CD14-positive monocyte (primary cell): ENCODE results near the gene DYSF. TPM values are rescaled to one million over a fixed set of nuclear protein-coding genes. Genes with fewer than 3 reads are reported as not detected.
A peak's percentile ranks its signal among the peaks of the same experiment; 100 is the strongest.

Source experiments
- DNase-seq, 3 donors: peaks; one replicate each; pipeline ENCODE4 v3.0.0-alpha.2; 2011 to 2022
- H2AFZ ChIP-seq: 2 replicates; pipeline ENCODE4 v1.6.0; 2012; ENCODE audit warnings: mild to moderate bottlenecking, low read depth, low read length, inconsistent platforms; ENCODE audit not compliant: insufficient read depth, poor library complexity, severe bottlenecking
- H3K27ac ChIP-seq, 2 donors: 1 replicate in 1 of 2; 2 replicates in 1 of 2; pipeline ENCODE4 v1.5.1; 2012 to 2013; ENCODE audit warnings: low read length in 2 of 2, control low read depth in 1 of 2, inconsistent platforms in 1 of 2, low read depth in 1 of 2, mild to moderate bottlenecking in 1 of 2
- H3K27me3 ChIP-seq, 2 donors: one replicate each; pipeline versions ENCODE4 v1.6.0 to v1.6.1; 2011 to 2013; ENCODE audit warnings: low read length in 2 of 2; ENCODE audit not compliant: control insufficient read depth in 2 of 2, insufficient read depth in 2 of 2
- H3K36me3 ChIP-seq, 2 donors: replicated peaks in 1 of 2; 1 replicate in 1 of 2; 2 replicates in 1 of 2; pipeline versions ENCODE4 v1.5.1 to v1.6.1; 2012 to 2013; ENCODE audit warnings: low read length in 2 of 2, control low read depth in 1 of 2, inconsistent platforms in 1 of 2, mild to moderate bottlenecking in 1 of 2; ENCODE audit not compliant: insufficient read depth in 2 of 2, control insufficient read depth in 1 of 2
- H3K4me1 ChIP-seq, 2 donors: 1 replicate in 1 of 2; 2 replicates in 1 of 2; pipeline versions ENCODE4 v1.5.1 to v1.6.1; 2012 to 2013; ENCODE audit warnings: low read length in 2 of 2, control low read depth in 1 of 2, inconsistent platforms in 1 of 2, mild to moderate bottlenecking in 1 of 2, moderate library complexity in 1 of 2; ENCODE audit not compliant: insufficient read depth in 2 of 2, control insufficient read depth in 1 of 2
- H3K4me2 ChIP-seq: replicated peaks from 2 replicates; pipeline ENCODE3; 2012; ENCODE audit warnings: low read length, moderate library complexity, mild to moderate bottlenecking; ENCODE audit not compliant: poor library complexity, severe bottlenecking; ENCODE audit errors: extremely low read depth
- H3K4me3 ChIP-seq, 3 experiments: fragments of 200-600 bp in 1 of 3; sonication (generic) in 1 of 3; replicated peaks in 1 of 3; 1 replicate in 2 of 3; 2 replicates in 1 of 3; pipeline ENCODE4 v1.5.1; 2011 to 2013; ENCODE audit warnings: low read length in 3 of 3, mild to moderate bottlenecking in 3 of 3, control low read depth in 2 of 3, low read depth in 2 of 3, inconsistent platforms in 1 of 3, moderate library complexity in 1 of 3
- H3K79me2 ChIP-seq: 2 replicates; pipeline ENCODE4 v1.6.0; 2012; ENCODE audit warnings: mild to moderate bottlenecking, control low read depth, inconsistent platforms, low read length, moderate library complexity; ENCODE audit not compliant: insufficient read depth
- H3K9ac ChIP-seq: 2 replicates; pipeline ENCODE4 v1.6.0; 2017; ENCODE audit warnings: low read length, mild to moderate bottlenecking; ENCODE audit not compliant: insufficient read depth, poor library complexity, severe bottlenecking
- H3K9me3 ChIP-seq, 2 donors: replicated peaks in 1 of 2; 1 replicate in 1 of 2; 2 replicates in 1 of 2; pipeline versions ENCODE4 v1.5.1 to v1.6.1; 2012 to 2013; ENCODE audit warnings: low read length in 2 of 2, control low read depth in 1 of 2; ENCODE audit not compliant: control insufficient read depth in 1 of 2, insufficient read depth in 1 of 2
- H4K20me1 ChIP-seq: 2 replicates; pipeline ENCODE4 v1.6.0; 2012; ENCODE audit warnings: mild to moderate bottlenecking, low read length, control low read depth, moderate library complexity; ENCODE audit not compliant: insufficient read depth
- H3K27ac Mint-ChIP-seq, 7 donors: one replicate each; pipeline ENCODE4 v1.8.0; 2020; ENCODE audit warnings: mild to moderate bottlenecking in 7 of 7, mixed read lengths in 7 of 7, moderate library complexity in 6 of 7, inconsistent platforms in 2 of 7
- H3K27me3 Mint-ChIP-seq, 3 donors: one replicate each; pipeline ENCODE4 v1.8.0; 2021 to 2022; ENCODE audit warnings: low read depth in 3 of 3, mild to moderate bottlenecking in 3 of 3, mixed read lengths in 3 of 3, moderate library complexity in 3 of 3, inconsistent platforms in 1 of 3
- H3K36me3 Mint-ChIP-seq, 2 donors: one replicate each; pipeline ENCODE4 v1.8.0; 2020; ENCODE audit warnings: mixed read lengths in 2 of 2, inconsistent platforms in 1 of 2, mild to moderate bottlenecking in 1 of 2
- H3K4me1 Mint-ChIP-seq: one replicate; pipeline ENCODE4 v1.8.0; 2020; ENCODE audit warnings: mild to moderate bottlenecking, mixed read lengths
- H3K4me3 Mint-ChIP-seq, 2 donors: one replicate each; pipeline ENCODE4 v1.8.0; 2020; ENCODE audit warnings: mild to moderate bottlenecking in 2 of 2, mixed read lengths in 2 of 2, moderate library complexity in 1 of 2
- H3K9me3 Mint-ChIP-seq, 7 donors: one replicate each; pipeline ENCODE4 v1.8.0; 2020 to 2022; ENCODE audit warnings: mixed read lengths in 7 of 7, mild to moderate bottlenecking in 6 of 7, moderate library complexity in 6 of 7, inconsistent platforms in 2 of 7
- CTCF ChIP-seq: fragments of 200-600 bp; IDR thresholded peaks from one replicate; pipeline ENCODE4 v1.8.0; 2022; ENCODE audit warnings: antibody characterized with exemption, mild to moderate bottlenecking
- WGBS: methylation state at CpG from one replicate; pipeline ENCODE4 v1.1.5; 2013; ENCODE audit warnings: missing lambda C conversion rate; ENCODE audit not compliant: insufficient coverage; 5-methylcytosine and 5-hydroxymethylcytosine counted together
- intact Hi-C, 2 donors: fragments of 100-400 bp; cut with micrococcal nuclease; formaldehyde crosslinking; loops; one replicate each; pipeline versions ENCODE4 v1.15.0 to v1.15.1; 2023
- polyA plus RNA-seq, 3 donors: library from polyadenylated mRNA; depleted of rRNA in 1 of 3; unstranded in 2 of 3; stranded (reverse) in 1 of 3; fragments of 300-500 nt in 2 of 3; fragments of >200 nt in 1 of 3; fragmentation: Illumina TruSeq in 2 of 3; gene quantifications; 1 replicate in 2 of 3; 2 replicates in 1 of 3; pipeline ENCODE4 v1.2.3, GENCODE V29; 2012 to 2021

DYSF gene
- polyA plus RNA-seq, 3 donors: 16.1 to 72.5 (median 31.2) TPM

- H4K20me1 ChIP-seq: peaks cover 59% of the 10 kb centered on the region
- Mint-ChIP-seq H3K4me1 (peaks cover 56% of the 10 kb centered on the region), H3K27ac (peak overlapping the region in 4 of 7 donors; percentile 19 to 89 (median 62)), H3K36me3 (peaks cover 38 to 67% of the 10 kb centered on the region in 2 donors), H3K27me3 (peaks cover 0 to 6% (median 3%) of the 10 kb centered on the region in 3 donors), H3K9me3 (peaks cover 0 to 5% (median 0%) of the 10 kb centered on the region in 7 donors), H3K4me3 (no peak overlapping the region)
- H3K4me2 ChIP-seq: no peak overlapping the region
- no peaks in the 10 kb centered on the region for H3K9me3 ChIP-seq
- no peak overlapping the region for H3K9ac ChIP-seq
- no peak for TF ChIP-seq CTCF
- peaks cover 35 to 52% of the 10 kb centered on the region in 2 donors for H3K4me1 ChIP-seq
- no peak overlapping the region for H3K4me3 ChIP-seq
- no CpG with 5 or more reads among the region's 1 CpG for WGBS
- H3K27me3 ChIP-seq: no peaks in the 10 kb centered on the region
- peaks cover 91% of the 10 kb centered on the region for H3K79me2 ChIP-seq
- peak in 1 of 3 donors; percentile 38 for DNase-seq
- H3K36me3 ChIP-seq: peaks cover 8 to 43% of the 10 kb centered on the region in 2 donors
- peak overlapping the region in 1 of 2 donors; percentile 75 for H3K27ac ChIP-seq
- intact Hi-C loops: no loop called here
- H2AFZ ChIP-seq: no peak overlapping the region
Observed at GRCh38 chr2:71476495-71476894, 23.1 kb downstream of the DYSF start.

GRCh38 chr2:71477231-71477691 is 23.9 kb downstream of the DYSF start:
- Histone ChIP-seq H2AFZ (no peak overlapping the region), H3K4me2 (no peak overlapping the region), H3K9ac (no peak overlapping the region), H3K27ac (peak overlapping the region in 1 of 2 donors; percentile 75), H3K9me3 (no peaks in the 10 kb centered on the region), H3K36me3 (peaks cover 16 to 43% of the 10 kb centered on the region in 2 donors), H3K4me3 (no peak overlapping the region), H4K20me1 (peaks cover 67% of the 10 kb centered on the region), H3K4me1 (peaks cover 35 to 52% of the 10 kb centered on the region in 2 donors), H3K27me3 (no peaks in the 10 kb centered on the region), H3K79me2 (peaks cover 84% of the 10 kb centered on the region)
- H3K4me1 Mint-ChIP-seq: peaks cover 55% of the 10 kb centered on the region
- H3K9me3 Mint-ChIP-seq: peaks cover 0 to 4% (median 0%) of the 10 kb centered on the region in 7 donors
- intact Hi-C loops: no loop called here
- H3K36me3 Mint-ChIP-seq: peaks cover 42 to 69% of the 10 kb centered on the region in 2 donors
- H3K27ac Mint-ChIP-seq: peak overlapping the region; percentile 43 to 89 (median 81)
- peak; percentile 61 to 86 (median 61) for DNase-seq
- peaks cover 0 to 6% (median 4%) of the 10 kb centered on the region in 3 donors for H3K27me3 Mint-ChIP-seq
- TF ChIP-seq CTCF: no peak
- H3K4me3 Mint-ChIP-seq: peak overlapping the region in 1 of 2 donors; percentile 21
- WGBS: 68% methylated on average over 2 of the region's 6 CpGs
